ENCODE measurements around the gene RGL3.
"Not testable (repeated sequence)": the region's sequence is repeated elsewhere in the genome, so short reads cannot be mapped to it uniquely, and the experiment has no call there.

GRCh38 chr19:11455233-11455554, 36.1 kb upstream of the RGL3 start:
- not testable (repeated sequence) for TF ChIP-seq POLR2A (IDR thresholded peaks at IDR 0.05; ENCODE audit: low read length); GATA1 (IDR thresholded peaks at IDR 0.05; ENCODE audit: low read depth, low read length)
